Neutrophil (primary cell): Measurements from ENCODE around the gene BAZ2A.

ENCODE experiments used
- H3K27ac ChIP-seq: fragments of 200-600 bp; sonication (generic); 2 replicates; pipeline ENCODE4 v1.5.1; 2016; ENCODE audit warnings: mild to moderate bottlenecking, moderate library complexity
- H3K27me3 ChIP-seq: fragments of 200-600 bp; sonication (generic); 2 replicates; pipeline ENCODE4 v1.6.0; 2016; ENCODE audit warnings: mild to moderate bottlenecking
- H3K36me3 ChIP-seq: fragments of 200-600 bp; sonication (generic); 2 replicates; pipeline ENCODE4 v1.5.1; 2017
- H3K4me1 ChIP-seq, 2 experiments: fragments of 200-600 bp in 1 of 2; sonication (generic) in 1 of 2; 1 replicate in 1 of 2; 2 replicates in 1 of 2; pipeline versions ENCODE4 v1.5.1 to v1.6.1; 2013 to 2016; ENCODE audit warnings: low read depth in 1 of 2, low read length in 1 of 2, mild to moderate bottlenecking in 1 of 2, moderate library complexity in 1 of 2; ENCODE audit not compliant: control insufficient read depth in 1 of 2, insufficient read depth in 1 of 2
- H3K4me3 ChIP-seq, 2 experiments: fragments of 200-600 bp in 1 of 2; sonication (generic) in 1 of 2; 1 replicate in 1 of 2; 2 replicates in 1 of 2; pipeline ENCODE4 v1.5.1; 2013 to 2016; ENCODE audit warnings: low read depth in 1 of 2, low read length in 1 of 2, mild to moderate bottlenecking in 1 of 2, moderate library complexity in 1 of 2
- H3K9me3 ChIP-seq: fragments of 200-600 bp; sonication (generic); 2 replicates; pipeline ENCODE4 v1.5.1; 2016
- TF ChIP-seq, protein P1 (sequence below): fragments of 200-600 bp; sonication (generic); IDR thresholded peaks from 2 replicates; pipeline ENCODE4 v1.5.1; 2016; ENCODE audit warnings: antibody characterized with exemption

BAZ2A gene

DNA sequence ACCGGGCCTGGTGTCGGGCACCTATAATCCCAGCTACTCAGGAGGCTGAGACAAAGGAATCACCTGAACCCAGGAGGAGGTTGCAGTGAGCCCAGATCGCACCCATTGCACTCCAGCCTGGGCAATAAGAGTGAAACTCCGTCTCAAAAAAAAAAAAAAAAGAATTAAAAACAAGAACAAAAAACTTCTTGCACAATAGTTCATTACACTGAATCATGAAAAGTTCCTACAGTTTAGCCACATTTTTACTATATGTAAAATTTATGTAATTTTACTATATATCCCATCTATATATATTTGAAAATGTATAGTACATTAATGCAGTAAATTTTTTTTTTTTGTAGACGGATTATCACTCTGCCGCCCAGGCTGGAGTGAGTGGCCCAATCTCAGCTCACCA lies 11.1 kb upstream of the BAZ2A start:
- Histone ChIP-seq H3K27me3 (no peaks in the 10 kb centered on the region), H3K36me3 (peaks cover 69% of the 10 kb centered on the region), H3K9me3 (no peaks in the 10 kb centered on the region), H3K4me1 (peaks cover 24 to 36% of the 10 kb centered on the region in 2 experiments), H3K27ac (no peak overlapping the region), H3K4me3 (no peak overlapping the region)
- TF ChIP-seq, protein P1, sequence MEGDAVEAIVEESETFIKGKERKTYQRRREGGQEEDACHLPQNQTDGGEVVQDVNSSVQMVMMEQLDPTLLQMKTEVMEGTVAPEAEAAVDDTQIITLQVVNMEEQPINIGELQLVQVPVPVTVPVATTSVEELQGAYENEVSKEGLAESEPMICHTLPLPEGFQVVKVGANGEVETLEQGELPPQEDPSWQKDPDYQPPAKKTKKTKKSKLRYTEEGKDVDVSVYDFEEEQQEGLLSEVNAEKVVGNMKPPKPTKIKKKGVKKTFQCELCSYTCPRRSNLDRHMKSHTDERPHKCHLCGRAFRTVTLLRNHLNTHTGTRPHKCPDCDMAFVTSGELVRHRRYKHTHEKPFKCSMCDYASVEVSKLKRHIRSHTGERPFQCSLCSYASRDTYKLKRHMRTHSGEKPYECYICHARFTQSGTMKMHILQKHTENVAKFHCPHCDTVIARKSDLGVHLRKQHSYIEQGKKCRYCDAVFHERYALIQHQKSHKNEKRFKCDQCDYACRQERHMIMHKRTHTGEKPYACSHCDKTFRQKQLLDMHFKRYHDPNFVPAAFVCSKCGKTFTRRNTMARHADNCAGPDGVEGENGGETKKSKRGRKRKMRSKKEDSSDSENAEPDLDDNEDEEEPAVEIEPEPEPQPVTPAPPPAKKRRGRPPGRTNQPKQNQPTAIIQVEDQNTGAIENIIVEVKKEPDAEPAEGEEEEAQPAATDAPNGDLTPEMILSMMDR, result no peak

DNA sequence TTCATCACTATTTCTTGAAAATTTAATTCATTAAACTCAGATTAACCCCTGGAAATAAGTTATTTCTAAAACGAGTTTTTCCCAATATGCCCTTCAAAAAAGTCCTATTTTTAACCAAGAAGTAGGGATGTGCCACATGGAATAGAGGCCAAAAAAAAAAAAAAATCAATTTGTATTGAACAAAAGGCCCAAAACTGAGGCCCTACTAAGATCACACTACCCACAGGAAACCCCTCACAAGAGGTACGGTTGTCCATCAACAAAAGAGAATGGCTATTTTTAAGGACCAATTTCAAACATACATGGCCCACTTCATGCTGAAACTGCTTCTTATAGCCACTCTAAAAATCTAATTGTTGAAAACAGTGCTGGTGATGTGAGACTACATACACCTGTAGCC lies 7.5 kb upstream of the BAZ2A start:
- TF ChIP-seq, protein P1, result no peak
- peak overlapping the region; percentile 95 for H3K27ac ChIP-seq
- H3K9me3 ChIP-seq, result no peaks in the 10 kb centered on the region
- H3K4me1 ChIP-seq, result peaks cover 31 to 46% of the 10 kb centered on the region in 2 experiments
- H3K36me3 ChIP-seq, result peaks cover 50% of the 10 kb centered on the region
- H3K4me3 ChIP-seq, result no peak overlapping the region
- no peaks in the 10 kb centered on the region for H3K27me3 ChIP-seq

- H3K9me3 ChIP-seq, result no peaks in the 10 kb centered on the region
- peak overlapping the region; percentile 95 for H3K27ac ChIP-seq
- peaks cover 43% of the 10 kb centered on the region for H3K36me3 ChIP-seq
- TF ChIP-seq, protein P1, result peak; percentile 58
- peak overlapping the region; percentile 67 to 92 for H3K4me3 ChIP-seq
- H3K27me3 ChIP-seq, result no peaks in the 10 kb centered on the region
- peaks cover 38 to 53% of the 10 kb centered on the region in 2 experiments for H3K4me1 ChIP-seq
Observed at GRCh38 chr12:56636675-56637540, 6.8 kb upstream of the BAZ2A start.

- peaks cover 47 to 59% of the 10 kb centered on the region in 2 experiments for H3K4me1 ChIP-seq
- TF ChIP-seq, protein P1, result peak; percentile 10
Observed at GRCh38 chr12:56635806-56636674, 5.9 kb upstream of the BAZ2A start.

GRCh38 chr12:56634837-56635791 lies 5.0 kb upstream of the BAZ2A start:
- peak overlapping the region; percentile 95 for H3K27ac ChIP-seq
- TF ChIP-seq, protein P1, result peak; percentile 46
- H3K9me3 ChIP-seq, result no peaks in the 10 kb centered on the region
- H3K4me3 ChIP-seq, result peak overlapping the region; percentile 67 to 92
- no peaks in the 10 kb centered on the region for H3K27me3 ChIP-seq
- H3K4me1 ChIP-seq, result peaks cover 56 to 68% of the 10 kb centered on the region in 2 experiments
- peaks cover 26% of the 10 kb centered on the region for H3K36me3 ChIP-seq

More at GRCh38 chr12:56635806-56636674, 5.9 kb upstream of the BAZ2A start:
- Histone ChIP-seq H3K4me3 (peak overlapping the region; percentile 67 to 92), H3K36me3 (peaks cover 34% of the 10 kb centered on the region), H3K27me3 (no peaks in the 10 kb centered on the region), H3K9me3 (no peaks in the 10 kb centered on the region), H3K27ac (peak overlapping the region; percentile 95)
